ENCODE data around the gene MTF2.
"Not testable (repeated sequence)": the region's sequence is repeated elsewhere in the genome, so short reads cannot be mapped to it uniquely, and the experiment has no call there.

MTF2 gene

GRCh38 chr1:93142161-93142560 lies 63.1 kb downstream of the MTF2 start:
- DNase-seq (ENCODE audit: low spot score): no peak

- DNase-seq (ENCODE audit: low spot score): no peak
These were observed 64.1 kb downstream of the MTF2 start for GRCh38 chr1:93143136-93143535.

GRCh38 chr1:93143769-93144168 lies 64.7 kb downstream of the MTF2 start:
- DNase-seq (ENCODE audit: low spot score): no peak

- no peak for DNase-seq (ENCODE audit: low spot score)
These were observed 68.9 kb downstream of the MTF2 start for GRCh38 chr1:93148001-93148400.

- no peak for DNase-seq (ENCODE audit: low spot score)
These were observed 71.6 kb downstream of the MTF2 start for GRCh38 chr1:93150729-93151128.

- no peak for DNase-seq (ENCODE audit: low spot score)
These were observed 72.4 kb downstream of the MTF2 start for GRCh38 chr1:93151474-93151873.

GRCh38 chr1:93152835-93153234 lies 73.8 kb downstream of the MTF2 start:
- DNase-seq (ENCODE audit: low spot score): no peak

GRCh38 chr1:93154898-93155297 lies 75.8 kb downstream of the MTF2 start:
- DNase-seq (ENCODE audit: low spot score): no peak

- no peak for DNase-seq (ENCODE audit: low spot score)
These were observed 76.3 kb downstream of the MTF2 start for GRCh38 chr1:93155335-93155734.

- no peak for DNase-seq (ENCODE audit: low spot score)
These were observed 80.3 kb downstream of the MTF2 start for GRCh38 chr1:93159337-93159736.

GRCh38 chr1:93163314-93163713 lies 84.2 kb downstream of the MTF2 start:
- DNase-seq (ENCODE audit: low spot score): not testable (repeated sequence)

- DNase-seq (ENCODE audit: low spot score): no peak
These were observed 85.7 kb downstream of the MTF2 start for GRCh38 chr1:93164816-93165215.

- not testable (repeated sequence) for DNase-seq (ENCODE audit: low spot score)
These were observed 86.8 kb downstream of the MTF2 start for GRCh38 chr1:93165895-93166294.

GRCh38 chr1:93167006-93167405 lies 87.9 kb downstream of the MTF2 start:
- DNase-seq (ENCODE audit: low spot score): no peak

GRCh38 chr1:93170141-93170678 lies 91.1 kb downstream of the MTF2 start:
- not testable (repeated sequence) for DNase-seq (ENCODE audit: low spot score)

GRCh38 chr1:93171549-93172034 lies 92.5 kb downstream of the MTF2 start:
- no peak for DNase-seq (ENCODE audit: low spot score)

GRCh38 chr1:93172778-93173177 lies 93.7 kb downstream of the MTF2 start:
- DNase-seq (ENCODE audit: low spot score): no peak

- not testable (repeated sequence) for DNase-seq (ENCODE audit: low spot score)
These were observed 95.6 kb downstream of the MTF2 start for GRCh38 chr1:93174638-93175037.

- DNase-seq (ENCODE audit: low spot score): no peak
These were observed 98.9 kb downstream of the MTF2 start for GRCh38 chr1:93177991-93178390.

- DNase-seq (ENCODE audit: low spot score): no peak
These were observed 99.3 kb downstream of the MTF2 start for GRCh38 chr1:93178418-93178817.

- DNase-seq (ENCODE audit: low spot score): peak; percentile 95
These were observed 101.0 kb downstream of the MTF2 start, which contains the start of gene TMED5 for GRCh38 chr1:93179886-93180722. Gene TMED5 (minus strand): TSS chr1:93180413. CDS start chr1:93180242, 171 bp downstream.

- DNase-seq (ENCODE audit: low spot score): peak; percentile 21
These were observed 101.9 kb downstream of the MTF2 start, which contains the start of gene CCDC18 for GRCh38 chr1:93180723-93181613. Gene CCDC18 (plus strand): TSS chr1:93180724. CDS start chr1:93183362, 2,638 bp downstream.

Data from hematopoietic multipotent progenitor cell treated with erythropoietin and hydrocortisone succinate and interleukin-3 and kit ligand, for 17 days (in vitro differentiated cells).